Head of caudate nucleus (tissue), 42 donors: Measurements from ENCODE around the gene STX16.

Experiments
- DNase-seq, 42 donors: peaks; one replicate each; pipeline versions ENCODE4 v3.0.0 to v3.0.0-alpha.2; 2020 to 2021; ENCODE audit warnings: mixed read lengths in 7 of 42
- intact Hi-C: fragments of 100-400 bp; cut with DNase I; formaldehyde crosslinking; loops from one replicate; pipeline ENCODE4 v1.15.0; 2022

The STX16 gene

GRCh38 chr20:58685988-58686387 is 34.9 kb downstream of the STX16 start:
- peak in 2 of 42 donors; percentile 11 to 14 for DNase-seq
- intact Hi-C loops = no loop called here

- peak in 3 of 42 donors; percentile 0 to 11 (median 2) for DNase-seq
- intact Hi-C loops = no loop called here
These were observed 37.3 kb downstream of the STX16 start for GRCh38 chr20:58688414-58688813.

GRCh38 chr20:58688840-58689239 is 37.8 kb downstream of the STX16 start:
- intact Hi-C loops = no loop called here

GRCh38 chr20:58690396-58691135 is 39.5 kb downstream of the STX16 start:
- intact Hi-C loops = loop anchor here (5.0 kb wide), 1 partner anchor 38 kb away; the partner anchor contains the start of gene STX16
- DNase-seq = peak in 3 of 42 donors; percentile 10 to 26 (median 14)

More at GRCh38 chr20:58688840-58689239, 37.8 kb downstream of the STX16 start:
- peak in 3 of 42 donors; percentile 6 to 22 (median 15) for DNase-seq

- peak in 8 of 42 donors; percentile 12 to 62 (median 42) for DNase-seq
- intact Hi-C loops = loop anchor here (5.0 kb wide), 1 partner anchor 40 kb away; the partner anchor contains the start of gene STX16
These were observed 40.9 kb downstream of the STX16 start for GRCh38 chr20:58691773-58692578.

- intact Hi-C loops = loop anchor here (5.0 kb wide), 1 partner anchor 40 kb away; the partner anchor contains the start of gene STX16
- DNase-seq = peak in 35 of 42 donors; percentile 27 to 80 (median 59)
These were observed 41.6 kb downstream of the STX16 start, which contains the start of gene NPEPL1 for GRCh38 chr20:58692579-58693225. NPEPL1 (plus strand) TSS chr20:58692800; CDS start chr20:58692901, 101 bp downstream.

- intact Hi-C loops = loop anchor here (5.0 kb wide), 1 partner anchor 41 kb away; the partner anchor contains the start of gene STX16
- peak in 1 of 42 donors; percentile 37 for DNase-seq
These were observed 42.3 kb downstream of the STX16 start for GRCh38 chr20:58693226-58694006.

GRCh38 chr20:58694241-58695083 is 43.4 kb downstream of the STX16 start:
- peak in 1 of 42 donors; percentile 9 for DNase-seq
- intact Hi-C loops = loop anchor here (5.0 kb wide), 1 partner anchor 42 kb away; the partner anchor contains the start of gene STX16

- intact Hi-C loops = no loop called here
These were observed 44.1 kb downstream of the STX16 start for GRCh38 chr20:58695084-58695722.

GRCh38 chr20:58695895-58696375 is 44.9 kb downstream of the STX16 start:
- intact Hi-C loops = no loop called here

More at GRCh38 chr20:58695084-58695722, 44.1 kb downstream of the STX16 start:
- DNase-seq = no peak

GRCh38 chr20:58696411-58696961 is 45.4 kb downstream of the STX16 start:
- DNase-seq = peak in 4 of 42 donors; percentile 2 to 11 (median 6)
- intact Hi-C loops = no loop called here

More at GRCh38 chr20:58695895-58696375, 44.9 kb downstream of the STX16 start:
- DNase-seq = peak in 4 of 42 donors; percentile 1 to 6 (median 5)

GRCh38 chr20:58697201-58697866 is 46.3 kb downstream of the STX16 start:
- intact Hi-C loops = no loop called here
- peak in 4 of 42 donors; percentile 4 to 9 (median 5) for DNase-seq

- peak in 7 of 42 donors; percentile 0 to 34 (median 5) for DNase-seq
- intact Hi-C loops = no loop called here
These were observed 47.0 kb downstream of the STX16 start for GRCh38 chr20:58697867-58698703.

GRCh38 chr20:58698741-58699622 is 47.9 kb downstream of the STX16 start:
- peak in 6 of 42 donors; percentile 3 to 31 (median 10) for DNase-seq

More at GRCh38 chr20:58698741-58699622, 47.9 kb downstream of the STX16 start:
- intact Hi-C loops = no loop called here
